CD4-positive, alpha-beta T cell (primary cell): ENCODE measurements around the gene TIMP3. TPM values are rescaled to one million over a fixed set of nuclear protein-coding genes. Genes with fewer than 3 reads are reported as not detected.

Experiments used
- ATAC-seq: fragments of 200-7000 bp; cut with Tn5 transposase; one replicate; pipeline ENCODE4 v1.10.0; 2022; ENCODE audit warnings: mild to moderate bottlenecking; ENCODE audit not compliant: poor library complexity
- CTCF ChIA-PET: fragments of 350-600 bp; sonication (Branson Sonifier 250); formaldehyde crosslinking; loops from one replicate; lab custom pipeline; 2021; ENCODE audit warnings: antibody characterized with exemption, inconsistent platforms; lab: Charles Lee
- POLR2A ChIA-PET: fragments of 350-600 bp; sonication (Branson Sonifier 250); formaldehyde crosslinking; loops from one replicate; lab custom pipeline; 2021; ENCODE audit warnings: antibody characterized with exemption, inconsistent platforms; lab: Charles Lee
- DNase-seq, 14 experiments: peaks; one replicate each; pipeline ENCODE4 v3.0.0-alpha.2; 2013 to 2020; ENCODE audit warnings: mixed read lengths in 2 of 14
- H3K27ac ChIP-seq, 2 donors: one replicate each; pipeline versions ENCODE4 v1.5.1 to v1.7.0; 2013; ENCODE audit warnings: low read length in 2 of 2, low read depth in 1 of 2, mild to moderate bottlenecking in 1 of 2
- H3K27me3 ChIP-seq, 2 experiments: 1 replicate in 1 of 2; 2 replicates in 1 of 2; pipeline versions ENCODE4 v1.6.1 to v1.7.0; 2013; ENCODE audit warnings: low read length in 2 of 2, control low read depth in 1 of 2, mild to moderate bottlenecking in 1 of 2, moderate library complexity in 1 of 2; ENCODE audit not compliant: insufficient read depth in 2 of 2, control insufficient read depth in 1 of 2
- H3K36me3 ChIP-seq: one replicate; pipeline ENCODE4 v1.6.1; 2013; ENCODE audit warnings: low read length, control low read depth; ENCODE audit not compliant: insufficient read depth
- H3K4me1 ChIP-seq: one replicate; pipeline ENCODE4 v1.6.1; 2013; ENCODE audit warnings: low read length, control low read depth; ENCODE audit not compliant: insufficient read depth
- H3K4me3 ChIP-seq: one replicate; pipeline ENCODE4 v1.5.1; 2013; ENCODE audit warnings: mild to moderate bottlenecking, low read length, moderate library complexity
- H3K9me3 ChIP-seq, 2 experiments: 1 replicate in 1 of 2; 2 replicates in 1 of 2; pipeline versions ENCODE4 v1.6.1 to v1.7.0; 2013; ENCODE audit warnings: low read length in 2 of 2, mild to moderate bottlenecking in 2 of 2, control low read depth in 1 of 2, moderate library complexity in 1 of 2; ENCODE audit not compliant: control insufficient read depth in 1 of 2, insufficient read depth in 1 of 2
- H3K27ac Mint-ChIP-seq: one replicate; pipeline ENCODE4 v1.8.0; 2020; ENCODE audit warnings: mixed read lengths
- H3K27me3 Mint-ChIP-seq: one replicate; pipeline ENCODE4 v1.8.0; 2021; ENCODE audit warnings: mixed read lengths
- H3K36me3 Mint-ChIP-seq: one replicate; pipeline ENCODE4 v1.8.0; 2021; ENCODE audit warnings: low read depth, mixed read lengths
- H3K4me1 Mint-ChIP-seq: one replicate; pipeline ENCODE4 v1.8.0; 2021; ENCODE audit warnings: low read depth, mixed read lengths
- H3K4me3 Mint-ChIP-seq: one replicate; pipeline ENCODE4 v1.8.0; 2020; ENCODE audit warnings: mild to moderate bottlenecking, mixed read lengths
- H3K9me3 Mint-ChIP-seq: one replicate; pipeline ENCODE4 v1.8.0; 2020; ENCODE audit warnings: mixed read lengths
- CTCF ChIP-seq: fragments of 200-600 bp; IDR thresholded peaks from one replicate; pipeline ENCODE4 v1.8.0; 2022; ENCODE audit warnings: antibody characterized with exemption, mild to moderate bottlenecking
- intact Hi-C, 2 experiments: fragments of 100-400 bp; cut with DNase I in 1 of 2; cut with micrococcal nuclease in 1 of 2; formaldehyde crosslinking; loops; one replicate each; pipeline versions ENCODE4 v1.15.1 to v1.9.0; 2023 to 2025; cut with DNase I, micrococcal nuclease
- total RNA-seq, 174 experiments: library from RNA in 2 of 174; stranded (reverse) in 2 of 174; gene quantifications; one replicate each; pipeline ENCODE4 v1.2.3 and lab custom pipeline; 2021 to 2026

The TIMP3 gene
- total RNA-seq, 2 experiments from 2014 or later = 0.06 TPM; not detected in 1

GRCh38 chr22:32800158-32800882 lies 1.2 kb upstream of the TIMP3 start:
- Mint-ChIP-seq H3K4me1 (no peaks in the 10 kb centered on the region), H3K36me3 (no peaks in the 10 kb centered on the region), H3K9me3 (no peaks in the 10 kb centered on the region), H3K27ac (no peak overlapping the region), H3K27me3 (peaks cover 67% of the 10 kb centered on the region), H3K4me3 (no peak overlapping the region)
- Histone ChIP-seq H3K27me3 (peaks cover 35 to 53% of the 10 kb centered on the region in 2 experiments), H3K27ac (no peak overlapping the region), H3K4me3 (no peak overlapping the region), H3K4me1 (peaks cover 13% of the 10 kb centered on the region), H3K9me3 (no peaks in the 10 kb centered on the region), H3K36me3 (no peaks in the 10 kb centered on the region)
- no peak for TF ChIP-seq CTCF
- ChIA-PET POLR2A (no interaction called here), CTCF (no interaction called here)
- intact Hi-C loops = no loop called here
- ATAC-seq (no peak), DNase-seq (no peak)

GRCh38 chr22:32800994-32801536 lies 440 bp upstream of the TIMP3 start:
- Mint-ChIP-seq H3K4me1 (no peaks in the 10 kb centered on the region), H3K27me3 (peaks cover 73% of the 10 kb centered on the region), H3K27ac (no peak overlapping the region), H3K4me3 (no peak overlapping the region), H3K9me3 (no peaks in the 10 kb centered on the region), H3K36me3 (no peaks in the 10 kb centered on the region)
- H3K4me1 ChIP-seq = peaks cover 13% of the 10 kb centered on the region
- CTCF ChIA-PET = no interaction called here
- intact Hi-C loops = no loop called here
- no peaks in the 10 kb centered on the region for H3K36me3 ChIP-seq
- ATAC-seq (no peak), DNase-seq (no peak)
- no peak for TF ChIP-seq CTCF
- H3K4me3 ChIP-seq = no peak overlapping the region
- no peak overlapping the region for H3K27ac ChIP-seq
- POLR2A ChIA-PET = no interaction called here
- peaks cover 35 to 53% of the 10 kb centered on the region in 2 experiments for H3K27me3 ChIP-seq
- no peaks in the 10 kb centered on the region for H3K9me3 ChIP-seq

- DNase-seq = no peak
- Mint-ChIP-seq H3K36me3 (no peaks in the 10 kb centered on the region), H3K9me3 (no peaks in the 10 kb centered on the region), H3K27ac (no peak overlapping the region), H3K27me3 (peaks cover 76% of the 10 kb centered on the region), H3K4me1 (no peaks in the 10 kb centered on the region), H3K4me3 (no peak overlapping the region)
- intact Hi-C loops = no loop called here
- no peaks in the 10 kb centered on the region for H3K36me3 ChIP-seq
- H3K27ac ChIP-seq = no peak overlapping the region
- peaks cover 8% of the 10 kb centered on the region for H3K4me1 ChIP-seq
- H3K9me3 ChIP-seq = no peaks in the 10 kb centered on the region
- peaks cover 35 to 53% of the 10 kb centered on the region in 2 experiments for H3K27me3 ChIP-seq
- H3K4me3 ChIP-seq = no peak overlapping the region
- no peak for TF ChIP-seq CTCF
- POLR2A ChIA-PET = no interaction called here
- ATAC-seq = no peak
- CTCF ChIA-PET = no interaction called here
These were observed 796 bp downstream of the TIMP3 start for GRCh38 chr22:32802237-32802765.
